H9 (cell line): ENCODE results near the gene BUB3. TPM values are rescaled to one million over a fixed set of nuclear protein-coding genes. Genes with fewer than 3 reads are reported as not detected.

Experiments used
- DNase-seq: peaks from one replicate; pipeline ENCODE4 v3.0.0-alpha.2; 2017
- H2AFZ ChIP-seq: one replicate; pipeline ENCODE4 v1.6.1; 2013; ENCODE audit warnings: mild to moderate bottlenecking, low read length, control low read depth, moderate library complexity
- H2AK5ac ChIP-seq: 2 replicates; pipeline ENCODE4 v1.6.1; 2013; ENCODE audit warnings: low read length, control low read depth, mixed read lengths; ENCODE audit not compliant: insufficient read length
- H2BK120ac ChIP-seq: one replicate; pipeline ENCODE4 v1.6.1; 2013; ENCODE audit warnings: low read depth, mild to moderate bottlenecking, low read length, control low read depth, inconsistent platforms; ENCODE audit not compliant: poor library complexity, severe bottlenecking
- H2BK12ac ChIP-seq: 2 replicates; pipeline ENCODE4 v1.6.1; 2013; ENCODE audit warnings: low read length, control low read depth, mixed read lengths, low read depth; ENCODE audit not compliant: insufficient read length
- H2BK15ac ChIP-seq: 2 replicates; pipeline ENCODE4 v1.6.1; 2013; ENCODE audit warnings: low read depth, low read length, control low read depth
- H2BK20ac ChIP-seq: one replicate; pipeline ENCODE4 v1.6.1; 2013; ENCODE audit warnings: low read depth, mild to moderate bottlenecking, low read length, control low read depth, inconsistent platforms; ENCODE audit not compliant: poor library complexity, severe bottlenecking
- H2BK5ac ChIP-seq: 2 replicates; pipeline ENCODE4 v1.6.1; 2013; ENCODE audit warnings: low read length, control low read depth, mixed read lengths; ENCODE audit not compliant: insufficient read length
- H3K14ac ChIP-seq: 2 replicates; pipeline ENCODE4 v1.6.1; 2013; ENCODE audit warnings: low read length, control low read depth; ENCODE audit not compliant: insufficient read depth
- H3K18ac ChIP-seq: 2 replicates; pipeline ENCODE4 v1.6.1; 2013; ENCODE audit warnings: low read depth, mild to moderate bottlenecking, mixed read lengths, low read length, control low read depth; ENCODE audit not compliant: insufficient read length
- H3K23ac ChIP-seq: 2 replicates; pipeline ENCODE4 v1.6.1; 2013; ENCODE audit warnings: low read length, control low read depth, mixed read lengths, low read depth; ENCODE audit not compliant: insufficient read length
- H3K23me2 ChIP-seq: 2 replicates; pipeline ENCODE4 v1.6.1; 2013; ENCODE audit warnings: low read depth, mild to moderate bottlenecking, mixed read lengths, low read length, control low read depth; ENCODE audit not compliant: insufficient read length, poor library complexity, severe bottlenecking
- H3K27ac ChIP-seq: 2 replicates; pipeline ENCODE4 v1.5.1; 2013; ENCODE audit warnings: low read length, control low read depth, mixed read lengths, low read depth; ENCODE audit not compliant: insufficient read length
- H3K27me3 ChIP-seq: 2 replicates; pipeline ENCODE4 v1.6.1; 2013; ENCODE audit warnings: low read length, control low read depth, inconsistent platforms; ENCODE audit not compliant: insufficient read depth
- H3K4ac ChIP-seq: 2 replicates; pipeline ENCODE4 v1.6.1; 2013; ENCODE audit warnings: low read depth, mild to moderate bottlenecking, control low read depth, inconsistent platforms, low read length, moderate library complexity
- H3K4me1 ChIP-seq: 2 replicates; pipeline ENCODE4 v1.6.1; 2013; ENCODE audit warnings: low read length, control low read depth, inconsistent platforms; ENCODE audit not compliant: insufficient read depth
- H3K4me2 ChIP-seq: 2 replicates; pipeline ENCODE4 v1.6.1; 2013; ENCODE audit warnings: low read length, control low read depth, mixed read lengths; ENCODE audit not compliant: insufficient read length, insufficient read depth
- H3K56ac ChIP-seq: 2 replicates; pipeline ENCODE4 v1.6.1; 2013; ENCODE audit warnings: low read depth, mild to moderate bottlenecking, mixed read lengths, low read length, control low read depth; ENCODE audit not compliant: insufficient read length
- H3K79me1 ChIP-seq: 2 replicates; pipeline ENCODE4 v1.6.1; 2013; ENCODE audit warnings: low read depth, mild to moderate bottlenecking, moderate library complexity, low read length, control low read depth, inconsistent platforms; ENCODE audit not compliant: insufficient read depth, poor library complexity, severe bottlenecking
- H3K79me2 ChIP-seq: 2 replicates; pipeline ENCODE4 v1.6.1; 2013; ENCODE audit warnings: low read length, control low read depth, inconsistent platforms; ENCODE audit not compliant: insufficient read depth
- H3K9ac ChIP-seq: 2 replicates; pipeline ENCODE4 v1.6.1; 2013; ENCODE audit warnings: low read length, control low read depth, mixed read lengths; ENCODE audit not compliant: insufficient read length; ENCODE audit errors: extremely low read depth
- H3K9me3 ChIP-seq: one replicate; pipeline ENCODE4 v1.6.1; 2013; ENCODE audit warnings: low read depth, low read length, inconsistent platforms; ENCODE audit not compliant: control insufficient read depth
- H3T11ph ChIP-seq: one replicate; pipeline ENCODE4 v1.6.1; 2013; ENCODE audit warnings: mild to moderate bottlenecking, low read length, control low read depth, inconsistent platforms
- H4K20me1 ChIP-seq: one replicate; pipeline ENCODE4 v1.6.1; 2013; ENCODE audit not compliant: control insufficient read depth, insufficient read length, insufficient read depth
- H4K5ac ChIP-seq: 2 replicates; pipeline ENCODE4 v1.6.1; 2013; ENCODE audit warnings: low read depth, mild to moderate bottlenecking, mixed read lengths, low read length, control low read depth; ENCODE audit not compliant: insufficient read length
- H4K8ac ChIP-seq: replicated peaks from 2 replicates; pipeline ENCODE4 v1.6.1; 2013; ENCODE audit warnings: low read length, control low read depth, mixed read lengths, low read depth; ENCODE audit not compliant: insufficient read length
- H4K91ac ChIP-seq: 2 replicates; pipeline ENCODE4 v1.6.1; 2013; ENCODE audit warnings: low read depth, mild to moderate bottlenecking, moderate library complexity, mixed read lengths, low read length, control low read depth; ENCODE audit not compliant: insufficient read length
- H3K27ac Mint-ChIP-seq, 3 experiments: 2 replicates in 2 of 3; 3 replicates in 1 of 3; pipeline ENCODE4 v1.8.0; 2020 to 2021; ENCODE audit warnings: mixed read lengths in 3 of 3, mild to moderate bottlenecking in 1 of 3, moderate library complexity in 1 of 3
- H3K27me3 Mint-ChIP-seq: 2 replicates; pipeline ENCODE4 v1.8.0; 2021; ENCODE audit warnings: low read depth, mild to moderate bottlenecking, moderate library complexity, mixed read lengths
- H3K36me3 Mint-ChIP-seq, 3 experiments: 2 replicates in 2 of 3; 3 replicates in 1 of 3; pipeline ENCODE4 v1.8.0; 2020 to 2021; ENCODE audit warnings: low read depth in 3 of 3, mixed read lengths in 3 of 3; ENCODE audit not compliant: insufficient read depth in 1 of 3
- H3K4me1 Mint-ChIP-seq, 2 experiments: 2 replicates each; pipeline ENCODE4 v1.8.0; 2020; ENCODE audit warnings: mixed read lengths in 2 of 2
- H3K4me3 Mint-ChIP-seq, 2 experiments: 2 replicates in 1 of 2; 3 replicates in 1 of 2; pipeline ENCODE4 v1.8.0; 2020 to 2021; ENCODE audit warnings: mild to moderate bottlenecking in 2 of 2, mixed read lengths in 2 of 2, moderate library complexity in 1 of 2
- H3K9me3 Mint-ChIP-seq, 2 experiments: 2 replicates in 1 of 2; 3 replicates in 1 of 2; pipeline ENCODE4 v1.8.0; 2020; ENCODE audit warnings: mild to moderate bottlenecking in 2 of 2, mixed read lengths in 2 of 2, moderate library complexity in 1 of 2
- CTCF ChIP-seq: fragments of 200-600 bp; sonication (generic); conservative IDR thresholded peaks from 3 replicates; pipeline ENCODE4 v1.8.0; 2021; ENCODE audit warnings: antibody characterized with exemption, mild to moderate bottlenecking
- WGBS: extraction: QIAGEN DNeasy Blood & Tissue Kit; methylation state at CpG from one replicate; pipeline ENCODE4 v1.1.7; 2013; ENCODE audit warnings: missing lambda C conversion rate, low lambda C conversion rate, mixed read lengths; ENCODE audit not compliant: insufficient read length; ENCODE audit errors: extremely low coverage; 5-methylcytosine and 5-hydroxymethylcytosine counted together
- total RNA-seq: library from RNA; stranded (reverse); gene quantifications from 2 replicates; pipeline ENCODE4 v1.2.1, GENCODE V29; 2021

BUB3 gene
- total RNA-seq, 1 experiment from 2014 or later, result 200 TPM

GRCh38 chr10:123202506-123202905, 48.3 kb downstream of the BUB3 start:
- no CpG with 5 or more reads among the region's 8 CpGs for WGBS

More at GRCh38 chr10:123202506-123202905, 48.3 kb downstream of the BUB3 start:
- Histone ChIP-seq H3K9me3 (no peaks in the 10 kb centered on the region), H3K4me2 (no peak overlapping the region), H4K8ac (no peak overlapping the region), H3K4ac (no peak overlapping the region), H4K91ac (no peak overlapping the region), H3K27ac (no peak overlapping the region), H2BK20ac (no peak overlapping the region), H3K79me2 (no peaks in the 10 kb centered on the region), H3K56ac (no peak overlapping the region), H3K79me1 (no peaks in the 10 kb centered on the region), H3K14ac (no peak overlapping the region; the same call in 1 of the 2 replicates), H2AK5ac (no peak overlapping the region), H3K18ac (no peak overlapping the region), H3K23ac (no peak overlapping the region), H3K27me3 (no peaks in the 10 kb centered on the region), H2BK120ac (no peak overlapping the region), H2AFZ (no peak overlapping the region), H3K9ac (no peak overlapping the region), H3T11ph (no peak overlapping the region), H2BK15ac (no peak overlapping the region), H4K20me1 (no peaks in the 10 kb centered on the region), H4K5ac (no peak overlapping the region), H3K23me2 (no peaks in the 10 kb centered on the region), H2BK12ac (no peak overlapping the region), H2BK5ac (no peak overlapping the region), H3K4me1 (no peaks in the 10 kb centered on the region)
- Mint-ChIP-seq H3K27ac (no peak overlapping the region), H3K36me3 (peaks cover 0 to 2% (median 0%) of the 10 kb centered on the region in 3 experiments; a peak in 2 of 7 replicates), H3K27me3 (no peaks in the 10 kb centered on the region), H3K9me3 (no peaks in the 10 kb centered on the region; a peak in 1 of 5 replicates), H3K4me3 (no peak overlapping the region), H3K4me1 (peaks cover 12 to 16% of the 10 kb centered on the region in 2 experiments)
- DNase-seq, result no peak
- no peak for TF ChIP-seq CTCF
